ENCODE results near the gene ALG14. TPM values are rescaled to one million over a fixed set of nuclear protein-coding genes. Genes with fewer than 3 reads are reported as not detected.

ALG14 gene
- total and polyA plus RNA-seq, 2 of the 4 experiments (the other 2 are of a cell fraction): 1.7 to 2.0 TPM

DNA sequence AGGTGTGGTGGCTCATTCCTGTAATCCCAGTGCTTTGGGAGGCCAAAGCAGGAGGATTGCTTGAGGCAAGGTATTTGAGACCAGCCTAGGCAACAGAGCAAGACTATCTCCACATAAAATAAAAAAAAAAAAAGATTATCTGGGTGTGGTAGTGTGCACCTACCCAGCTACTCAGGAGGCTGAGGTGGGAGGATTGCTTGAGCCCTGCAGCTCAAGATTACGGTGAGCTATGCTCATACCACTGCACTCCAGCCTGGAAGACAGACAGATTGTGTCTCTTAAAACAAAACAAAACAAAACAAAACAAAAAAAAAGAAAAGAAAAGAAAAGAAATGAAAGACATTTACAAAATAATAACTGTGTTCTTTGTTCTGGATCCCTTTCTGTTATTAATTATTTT is 38.3 kb upstream of the ALG14 start:
- no peak for ATAC-seq (ENCODE audit: low read depth)
- Histone ChIP-seq H4K5ac (ENCODE audit: low read depth, low read length) (no peak overlapping the region), H3K27me3 (ENCODE audit: control insufficient read depth, insufficient read depth, low read length) (peaks cover 5% of the 10 kb centered on the region), H2AK9ac (replicated peaks; ENCODE audit: low read depth, low read length, poor library complexity) (no peak overlapping the region), H3K4me1 (ENCODE audit: control insufficient read depth, insufficient read depth, low read length) (no peaks in the 10 kb centered on the region; the same call in 1 of the 2 replicates), H2BK20ac (ENCODE audit: low read depth, low read length) (no peak overlapping the region), H2AK5ac (ENCODE audit: low read depth, low read length) (no peak overlapping the region), H2BK5ac (ENCODE audit: low read depth, low read length, poor library complexity, severe bottlenecking) (no peak overlapping the region), H4K8ac (ENCODE audit: low read depth in 2 of 2, low read length in 2 of 2) (no peak overlapping the region), H3K14ac (replicated peaks; ENCODE audit: low read depth, low read length) (no peak overlapping the region), H4K20me1 (ENCODE audit: insufficient read depth, low read length) (no peaks in the 10 kb centered on the region), H3K4me2 (ENCODE audit: low read depth, low read length) (no peak overlapping the region), H3K9me1 (ENCODE audit: insufficient read depth, low read length) (peaks cover 6% of the 10 kb centered on the region; the same call in 1 of the 2 replicates), H3K9me3 (ENCODE audit: control insufficient read depth, insufficient read depth, low read length) (no peaks in the 10 kb centered on the region), H3K27ac (ENCODE audit: insufficient read depth, low read length) (no peak overlapping the region), H3K56ac (ENCODE audit: extremely low read depth, insufficient read depth, low read length) (no peak overlapping the region), H3K36me3 (ENCODE audit: control insufficient read depth, insufficient read depth, low read length) (no peaks in the 10 kb centered on the region), H4K91ac (ENCODE audit: insufficient read depth, low read depth, low read length) (no peak overlapping the region), H3K18ac (ENCODE audit: low read depth, low read length) (no peak overlapping the region), H3K79me1 (ENCODE audit: low read depth in 1 of 2, low read length in 2 of 2) (no peaks in the 10 kb centered on the region), H2BK15ac (ENCODE audit: low read depth, low read length) (no peak overlapping the region), H3K4ac (ENCODE audit: low read depth, low read length) (no peak overlapping the region), H2BK120ac (ENCODE audit: low read depth, low read length) (no peak overlapping the region), H3K9ac (ENCODE audit: low read depth, low read length) (no peak overlapping the region), H2AFZ (replicated peaks; ENCODE audit: low read length, poor library complexity) (no peak overlapping the region), H3K23ac (ENCODE audit: low read depth, low read length) (no peak overlapping the region), H3K4me3 (ENCODE audit: insufficient read depth, low read depth, low read length) (no peak overlapping the region)
- in situ Hi-C loops (cut with MboI; ENCODE audit: low sequenced_read_pairs): no loop called here
- TF ChIP-seq MXI1 (IDR thresholded peaks at IDR 0.05; ENCODE audit: borderline replicate concordance, low read depth, low read length): no peak
- TF ChIP-seq FOS (IDR thresholded peaks at IDR 0.05; ENCODE audit: low read depth, low read length): no peak
- TF ChIP-seq POLR2A (IDR thresholded peaks at IDR 0.05; ENCODE audit: low read depth, low read length): no peak
- TF ChIP-seq, protein P1, sequence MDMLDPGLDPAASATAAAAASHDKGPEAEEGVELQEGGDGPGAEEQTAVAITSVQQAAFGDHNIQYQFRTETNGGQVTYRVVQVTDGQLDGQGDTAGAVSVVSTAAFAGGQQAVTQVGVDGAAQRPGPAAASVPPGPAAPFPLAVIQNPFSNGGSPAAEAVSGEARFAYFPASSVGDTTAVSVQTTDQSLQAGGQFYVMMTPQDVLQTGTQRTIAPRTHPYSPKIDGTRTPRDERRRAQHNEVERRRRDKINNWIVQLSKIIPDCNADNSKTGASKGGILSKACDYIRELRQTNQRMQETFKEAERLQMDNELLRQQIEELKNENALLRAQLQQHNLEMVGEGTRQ (IDR thresholded peaks at IDR 0.05; ENCODE audit: low read depth, low read length): no peak
- TF ChIP-seq CHD1 (IDR thresholded peaks at IDR 0.05; ENCODE audit: low read depth, low read length): no peak
- TF ChIP-seq RFX5 (IDR thresholded peaks at IDR 0.05; ENCODE audit: low read depth, low read length): no peak
- TF ChIP-seq MAZ (IDR thresholded peaks at IDR 0.05; ENCODE audit: borderline replicate concordance, low read depth, low read length): no peak
- TF ChIP-seq MAFK (IDR thresholded peaks at IDR 0.05; ENCODE audit: low read depth, low read length): no peak
- TF ChIP-seq, protein P2, sequence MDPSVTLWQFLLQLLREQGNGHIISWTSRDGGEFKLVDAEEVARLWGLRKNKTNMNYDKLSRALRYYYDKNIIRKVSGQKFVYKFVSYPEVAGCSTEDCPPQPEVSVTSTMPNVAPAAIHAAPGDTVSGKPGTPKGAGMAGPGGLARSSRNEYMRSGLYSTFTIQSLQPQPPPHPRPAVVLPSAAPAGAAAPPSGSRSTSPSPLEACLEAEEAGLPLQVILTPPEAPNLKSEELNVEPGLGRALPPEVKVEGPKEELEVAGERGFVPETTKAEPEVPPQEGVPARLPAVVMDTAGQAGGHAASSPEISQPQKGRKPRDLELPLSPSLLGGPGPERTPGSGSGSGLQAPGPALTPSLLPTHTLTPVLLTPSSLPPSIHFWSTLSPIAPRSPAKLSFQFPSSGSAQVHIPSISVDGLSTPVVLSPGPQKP (IDR thresholded peaks at IDR 0.05; ENCODE audit: borderline replicate concordance, low read depth, low read length): no peak
- TF ChIP-seq CEBPB (IDR thresholded peaks at IDR 0.05; ENCODE audit: low read depth, low read length): no peak
- TF ChIP-seq RAD21 (IDR thresholded peaks at IDR 0.05; ENCODE audit: low read length): no peak
- TF ChIP-seq RCOR1 (IDR thresholded peaks at IDR 0.05; ENCODE audit: insufficient replicate concordance, low read length): no peak
- TF ChIP-seq BHLHE40 (IDR thresholded peaks at IDR 0.05; ENCODE audit: low read depth, low read length): no peak
- no peak for TF ChIP-seq NFE2L2 (IDR thresholded peaks at IDR 0.05; ENCODE audit: low read depth, low read length)
- no peak for DNase-seq
- POLR2A ChIA-PET (ENCODE audit: unreplicated experiment): no interaction called here
- dilution Hi-C loops (cut with HindIII; ENCODE audit: low sequenced_read_pairs, unreplicated experiment): no loop called here
- no CpG with 5 or more reads among the region's 1 CpG for WGBS, 2 experiments (ENCODE audit: extremely low coverage in 2 of 2, insufficient read length in 1 of 2)
- intact Hi-C loops (cut with micrococcal nuclease): no loop called here
- no TSS peak for BruUV-seq (replicated peaks)
- CTCF ChIA-PET: no interaction called here
